H1 (cell line): Measurements from ENCODE around the gene STIM2.

Experiments
- BACH1 ChIP-seq: IDR thresholded peaks from 2 replicates; pipeline ENCODE4 v1.6.1; 2012; ENCODE audit warnings: low read length, improper control_type of control experiment
- BRCA1 ChIP-seq: IDR thresholded peaks from 2 replicates; pipeline ENCODE4 v1.6.1; 2012; ENCODE audit warnings: low read depth, low read length, improper control_type of control experiment
- CEBPB ChIP-seq: IDR thresholded peaks from 2 replicates; pipeline ENCODE4 v1.6.1; 2012; ENCODE audit warnings: low read depth, low read length
- EGR1 ChIP-seq: IDR thresholded peaks from 2 replicates; pipeline ENCODE4 v1.6.1; 2011; ENCODE audit warnings: low read depth, low read length, borderline replicate concordance
- EZH2 ChIP-seq: fragments of 200-600 bp; sonication (generic); IDR thresholded peaks from 2 replicates; pipeline ENCODE4 v1.7.1; 2012; ENCODE audit warnings: low read depth, mild to moderate bottlenecking, moderate library complexity, low read length, inconsistent platforms; ENCODE audit not compliant: severe bottlenecking
- SP1 ChIP-seq: IDR thresholded peaks from 2 replicates; pipeline ENCODE4 v1.6.1; 2011; ENCODE audit warnings: low read depth, low read length
- TEAD4 ChIP-seq: IDR thresholded peaks from 2 replicates; pipeline ENCODE4 v1.6.1; 2012; ENCODE audit warnings: low read depth, low read length, inconsistent platforms, mixed read lengths
- TF ChIP-seq, protein P1 (sequence below), 3 experiments: IDR thresholded peaks; 1 replicate in 2 of 3; 2 replicates in 1 of 3; pipeline versions ENCODE4 v1.5.1 to v1.6.1; 2011; ENCODE audit warnings: low read length in 3 of 3, mild to moderate bottlenecking in 3 of 3, inconsistent platforms in 2 of 3, low read depth in 1 of 3, moderate library complexity in 1 of 3; ENCODE audit not compliant: insufficient read depth in 1 of 3; ENCODE audit errors: control extremely low read depth in 1 of 3

DNA sequence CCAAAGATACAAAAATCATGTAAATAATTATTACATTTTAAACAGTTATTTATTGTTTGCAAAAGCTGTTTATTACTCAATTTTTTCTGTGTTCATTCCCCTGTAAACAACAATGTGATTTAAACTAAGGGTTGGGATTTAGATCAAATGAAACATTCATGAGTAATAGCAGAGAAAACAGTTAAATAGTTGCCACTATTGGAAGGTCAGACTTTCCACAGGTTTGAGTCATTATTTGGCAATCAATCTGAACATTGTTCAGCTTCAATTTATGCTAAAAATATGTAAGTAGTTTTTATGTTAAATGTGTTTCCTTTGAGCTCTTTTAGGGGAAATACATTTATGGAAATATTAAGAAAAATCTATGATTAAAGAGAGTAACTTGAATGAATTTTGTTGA lies 144.9 kb downstream of the STIM2 start:
- TF ChIP-seq, protein P1, sequence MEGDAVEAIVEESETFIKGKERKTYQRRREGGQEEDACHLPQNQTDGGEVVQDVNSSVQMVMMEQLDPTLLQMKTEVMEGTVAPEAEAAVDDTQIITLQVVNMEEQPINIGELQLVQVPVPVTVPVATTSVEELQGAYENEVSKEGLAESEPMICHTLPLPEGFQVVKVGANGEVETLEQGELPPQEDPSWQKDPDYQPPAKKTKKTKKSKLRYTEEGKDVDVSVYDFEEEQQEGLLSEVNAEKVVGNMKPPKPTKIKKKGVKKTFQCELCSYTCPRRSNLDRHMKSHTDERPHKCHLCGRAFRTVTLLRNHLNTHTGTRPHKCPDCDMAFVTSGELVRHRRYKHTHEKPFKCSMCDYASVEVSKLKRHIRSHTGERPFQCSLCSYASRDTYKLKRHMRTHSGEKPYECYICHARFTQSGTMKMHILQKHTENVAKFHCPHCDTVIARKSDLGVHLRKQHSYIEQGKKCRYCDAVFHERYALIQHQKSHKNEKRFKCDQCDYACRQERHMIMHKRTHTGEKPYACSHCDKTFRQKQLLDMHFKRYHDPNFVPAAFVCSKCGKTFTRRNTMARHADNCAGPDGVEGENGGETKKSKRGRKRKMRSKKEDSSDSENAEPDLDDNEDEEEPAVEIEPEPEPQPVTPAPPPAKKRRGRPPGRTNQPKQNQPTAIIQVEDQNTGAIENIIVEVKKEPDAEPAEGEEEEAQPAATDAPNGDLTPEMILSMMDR (IDR thresholded peaks at IDR 0.05; ENCODE audit: control extremely low read depth in 1 of 3, insufficient read depth in 1 of 3, low read depth in 1 of 3, low read length in 3 of 3), result no peak
- TF ChIP-seq EZH2, result no peak
- no peak for TF ChIP-seq TEAD4
- no peak for TF ChIP-seq BACH1
- TF ChIP-seq CEBPB, result no peak
- no peak for TF ChIP-seq EGR1
- TF ChIP-seq SP1, result no peak
- TF ChIP-seq BRCA1, result no peak
